ENCODE data around the gene MAPK8IP1. TPM values are rescaled to one million over a fixed set of nuclear protein-coding genes. Genes with fewer than 3 reads are reported as not detected.

Gene MAPK8IP1
- total and polyA plus RNA-seq, 8 donors = 2.9 to 8.3 (median 7.0) TPM; not detected in 1

DNA sequence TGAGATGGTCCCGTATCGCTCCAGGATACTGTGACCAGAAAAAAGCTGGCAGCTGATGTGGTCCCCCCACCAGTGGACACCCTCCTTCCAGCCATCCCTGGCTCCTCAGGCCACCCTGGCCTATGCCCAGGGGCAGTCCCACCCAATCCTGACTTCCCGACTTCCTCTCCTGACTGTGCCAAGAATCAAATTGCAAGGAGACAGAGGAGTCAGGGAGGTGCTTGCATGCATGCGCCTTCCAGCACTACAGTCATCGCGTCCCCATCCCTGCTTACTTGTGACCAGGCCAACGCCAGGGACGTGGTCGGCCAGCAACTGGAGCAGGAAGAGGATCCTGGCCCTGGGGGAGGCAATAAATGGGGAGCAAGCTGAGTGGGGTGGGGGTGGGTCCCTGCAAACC is 25.2 kb downstream of the MAPK8IP1 start:
- Histone ChIP-seq H3K27me3 (no peaks in the 10 kb centered on the region), H3K4me1 (peaks cover 0 to 34% (median 16%) of the 10 kb centered on the region in 4 donors), H3K36me3 (peaks cover 57 to 70% (median 70%) of the 10 kb centered on the region in 4 donors), H3K27ac (no peak overlapping the region), H3K4me3 (no peak overlapping the region), H3K9me3 (no peaks in the 10 kb centered on the region)
- no peak for DNase-seq
- TF ChIP-seq POLR2AphosphoS5 (IDR thresholded peaks at IDR 0.05) = no peak
- TF ChIP-seq POLR2A (IDR thresholded peaks at IDR 0.05) = no peak
- no peak for TF ChIP-seq CTCF (IDR thresholded peaks at IDR 0.05)
- no peak for TF ChIP-seq EP300 (IDR thresholded peaks at IDR 0.05)
- 84 to 94% (median 88%) methylated on average over 8 to 9 of the region's 9 CpGs for WGBS, 5 donors
- intact Hi-C loops (cut with DNase I; ENCODE audit: low total_unique reads) = no loop called here

- no peak overlapping the region for H3K27ac ChIP-seq
- no peak for DNase-seq
- 93 to 96% (median 94%) methylated on average over 18 to 19 of the region's 19 CpGs for WGBS, 5 donors
- no peaks in the 10 kb centered on the region for H3K27me3 ChIP-seq
- H3K36me3 ChIP-seq = peaks cover 60 to 78% (median 76%) of the 10 kb centered on the region in 4 donors
- no peak for TF ChIP-seq CTCF (IDR thresholded peaks at IDR 0.05)
- TF ChIP-seq POLR2AphosphoS5 (IDR thresholded peaks at IDR 0.05) = no peak
- TF ChIP-seq POLR2A (IDR thresholded peaks at IDR 0.05) = no peak
- TF ChIP-seq EP300 (IDR thresholded peaks at IDR 0.05) = no peak
- intact Hi-C loops (cut with DNase I; ENCODE audit: low total_unique reads) = no loop called here
- no peak overlapping the region for H3K4me3 ChIP-seq
- H3K4me1 ChIP-seq = peaks cover 10 to 29% (median 22%) of the 10 kb centered on the region in 4 donors
- no peaks in the 10 kb centered on the region for H3K9me3 ChIP-seq
Observed at GRCh38 chr11:45913514-45913913, 28.1 kb downstream of the MAPK8IP1 start.

DNA sequence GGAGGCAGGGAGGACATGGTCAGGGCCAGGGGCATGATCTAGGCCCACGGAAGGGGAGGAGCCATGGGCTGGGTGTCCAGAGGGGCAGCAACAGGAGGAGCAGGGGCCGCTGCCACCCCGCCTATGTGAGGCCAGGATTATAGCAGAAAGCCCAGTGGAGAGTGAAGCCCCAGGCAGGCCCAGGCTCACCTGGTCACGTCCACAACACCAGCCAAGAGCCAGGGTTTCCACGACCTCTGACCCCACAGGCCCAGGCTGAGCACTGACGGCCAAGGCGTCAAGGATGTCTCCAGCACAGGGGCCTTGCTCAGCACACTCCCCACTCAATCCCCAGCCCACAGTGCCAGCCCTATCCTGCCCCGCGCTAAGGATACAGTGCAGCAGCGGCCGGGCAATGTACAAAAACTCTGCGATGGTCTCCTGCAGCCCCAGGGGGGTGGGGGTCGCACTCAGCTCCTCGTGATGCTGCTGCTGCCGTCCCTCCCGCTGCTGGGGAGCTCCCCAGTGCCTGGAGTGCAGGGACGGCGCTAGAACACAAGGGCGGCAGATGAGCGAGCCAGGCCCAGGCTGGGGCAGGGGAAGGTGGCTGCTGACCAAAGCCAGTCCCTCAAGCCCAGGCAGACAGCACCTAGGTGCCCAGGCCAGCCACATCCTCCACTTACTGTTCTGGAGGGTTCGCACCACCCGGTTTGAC is 28.6 kb downstream of the MAPK8IP1 start:
- WGBS, 5 donors = 86 to 91% (median 90%) methylated on average over 15 to 22 of the region's 22 CpGs
- intact Hi-C loops (cut with DNase I; ENCODE audit: low total_unique reads) = no loop called here
- Histone ChIP-seq H3K9me3 (no peaks in the 10 kb centered on the region), H3K36me3 (peaks cover 60 to 74% (median 72%) of the 10 kb centered on the region in 4 donors), H3K27me3 (no peaks in the 10 kb centered on the region), H3K4me1 (peaks cover 14 to 31% (median 25%) of the 10 kb centered on the region in 4 donors), H3K4me3 (no peak overlapping the region), H3K27ac (no peak overlapping the region)
- no peak for DNase-seq
- no peak for TF ChIP-seq POLR2AphosphoS5 (IDR thresholded peaks at IDR 0.05)
- TF ChIP-seq POLR2A (IDR thresholded peaks at IDR 0.05) = no peak
- TF ChIP-seq CTCF (IDR thresholded peaks at IDR 0.05) = no peak
- TF ChIP-seq EP300 (IDR thresholded peaks at IDR 0.05) = no peak

GRCh38 chr11:45915446-45915845 is 30.0 kb downstream of the MAPK8IP1 start:
- Histone ChIP-seq H3K27me3 (no peaks in the 10 kb centered on the region), H3K36me3 (peaks cover 53 to 60% (median 59%) of the 10 kb centered on the region in 4 donors), H3K4me3 (no peak overlapping the region), H3K27ac (no peak overlapping the region), H3K4me1 (peaks cover 18 to 44% (median 33%) of the 10 kb centered on the region in 4 donors), H3K9me3 (no peaks in the 10 kb centered on the region)
- intact Hi-C loops (cut with DNase I; ENCODE audit: low total_unique reads) = no loop called here
- 85 to 92% (median 87%) methylated on average over 2 to 13 of the region's 13 CpGs for WGBS, 5 donors
- no peak for DNase-seq
- TF ChIP-seq EP300 (IDR thresholded peaks at IDR 0.05) (no peak), CTCF (IDR thresholded peaks at IDR 0.05) (no peak), POLR2AphosphoS5 (IDR thresholded peaks at IDR 0.05) (no peak), POLR2A (IDR thresholded peaks at IDR 0.05) (no peak)

Measured in stomach (tissue), 9 donors.